ENCODE measurements around the gene ADGRE3. TPM values are rescaled to one million over a fixed set of nuclear protein-coding genes. Genes with fewer than 3 reads are reported as not detected.
"Not testable (repeated sequence)": the region's sequence is repeated elsewhere in the genome, so short reads cannot be mapped to it uniquely, and the experiment has no call there.

Gene ADGRE3
- total and polyA plus RNA-seq, 7 donors, result 0.11 to 0.27 TPM; not detected in 5

GRCh38 chr19:14629557-14629956 lies 45.1 kb downstream of the ADGRE3 start:
- Histone ChIP-seq H3K27me3 (ENCODE audit: insufficient read depth in 3 of 3, low read length in 2 of 3) (no peaks in the 10 kb centered on the region), H3K9me3 (no peaks in the 10 kb centered on the region), H3K4me1 (no peaks in the 10 kb centered on the region), H3K4me3 (no peak overlapping the region), H3K36me3 (ENCODE audit: insufficient read depth in 1 of 2, low read depth in 1 of 2) (no peaks in the 10 kb centered on the region), H3K27ac (no peak overlapping the region)
- intact Hi-C loops (cut with DNase I), result no loop called here
- ATAC-seq, result no peak
- 74 to 94% (median 88%) methylated on average over 1 of the region's 1 CpG for WGBS, 3 donors
- no peak for DNase-seq
- no peak for TF ChIP-seq CTCF (IDR thresholded peaks at IDR 0.05)

- H3K27ac ChIP-seq; H3K27me3 ChIP-seq (ENCODE audit: insufficient read depth in 3 of 3, low read length in 2 of 3); H3K36me3 ChIP-seq (ENCODE audit: insufficient read depth in 1 of 2, low read depth in 1 of 2); ATAC-seq; H3K4me3 ChIP-seq; H3K4me1 ChIP-seq; intact Hi-C loops (cut with DNase I); H3K9me3 ChIP-seq; DNase-seq: not testable (repeated sequence)
- WGBS, 3 donors, result 72 to 78% (median 75%) methylated on average over 6 of the region's 6 CpGs
These were observed 50.2 kb downstream of the ADGRE3 start for GRCh38 chr19:14624491-14624890.

- no peak overlapping the region for H3K4me3 ChIP-seq
- no peak for ATAC-seq
These were observed 55.2 kb downstream of the ADGRE3 start for GRCh38 chr19:14619404-14619803.

GRCh38 chr19:14616407-14616806 lies 58.2 kb downstream of the ADGRE3 start:
- H3K27ac ChIP-seq, result no peak overlapping the region
- intact Hi-C loops (cut with DNase I), result no loop called here
- ATAC-seq, result no peak
- TF ChIP-seq CTCF (IDR thresholded peaks at IDR 0.05), result no peak
- no peaks in the 10 kb centered on the region for H3K27me3 ChIP-seq (ENCODE audit: insufficient read depth in 3 of 3, low read length in 2 of 3)
- no peaks in the 10 kb centered on the region for H3K36me3 ChIP-seq (ENCODE audit: insufficient read depth in 1 of 2, low read depth in 1 of 2)
- DNase-seq, result no peak
- H3K4me1 ChIP-seq, result no peaks in the 10 kb centered on the region
- peaks cover 15% of the 10 kb centered on the region for H3K9me3 ChIP-seq
- 91 to 95% (median 95%) methylated on average over 3 of the region's 3 CpGs for WGBS, 3 donors
- no peak overlapping the region for H3K4me3 ChIP-seq

More at GRCh38 chr19:14619404-14619803, 55.2 kb downstream of the ADGRE3 start:
- Histone ChIP-seq H3K9me3 (peaks cover 15% of the 10 kb centered on the region), H3K4me1 (no peaks in the 10 kb centered on the region), H3K36me3 (ENCODE audit: insufficient read depth in 1 of 2, low read depth in 1 of 2) (no peaks in the 10 kb centered on the region), H3K27ac (no peak overlapping the region), H3K27me3 (ENCODE audit: insufficient read depth in 3 of 3, low read length in 2 of 3) (no peaks in the 10 kb centered on the region)
- intact Hi-C loops (cut with DNase I), result no loop called here
- TF ChIP-seq CTCF (IDR thresholded peaks at IDR 0.05), result no peak
- DNase-seq, result no peak

GRCh38 chr19:14615623-14616022 lies 59.0 kb downstream of the ADGRE3 start:
- no peak for ATAC-seq
- DNase-seq, result no peak
- WGBS, 3 donors, result 88 to 98% (median 96%) methylated on average over 8 of the region's 8 CpGs
- intact Hi-C loops (cut with DNase I), result no loop called here
- Histone ChIP-seq H3K4me3 (no peak overlapping the region), H3K27me3 (ENCODE audit: insufficient read depth in 3 of 3, low read length in 2 of 3) (no peaks in the 10 kb centered on the region), H3K9me3 (peaks cover 15% of the 10 kb centered on the region), H3K4me1 (no peaks in the 10 kb centered on the region), H3K27ac (no peak overlapping the region), H3K36me3 (ENCODE audit: insufficient read depth in 1 of 2, low read depth in 1 of 2) (no peaks in the 10 kb centered on the region)
- TF ChIP-seq CTCF (IDR thresholded peaks at IDR 0.05), result no peak
